D721Med (cell line): ENCODE results near the gene EPB41L4A.

Source experiments
- DNase-seq: peaks from one replicate; pipeline ENCODE4 v3.0.0; 2011; ENCODE audit warnings: low spot score; ENCODE audit not compliant: insufficient read length
- FAIRE-seq: peaks from 2 replicates; lab custom pipeline; 2011; peaks lifted over from hg19 to GRCh38; lab: Jason Lieb, UNC
- CTCF ChIP-seq: IDR thresholded peaks from 2 replicates; pipeline ENCODE4 v1.5.1; 2012; ENCODE audit warnings: mild to moderate bottlenecking, control low read depth; ENCODE audit not compliant: insufficient read depth; ENCODE audit errors: missing control alignments

EPB41L4A gene

GRCh38 chr5:112245656-112246055, 173.4 kb downstream of the EPB41L4A start:
- TF ChIP-seq CTCF: no peak
- FAIRE-seq (no peak), DNase-seq (no peak)

GRCh38 chr5:112239996-112240395, 179.1 kb downstream of the EPB41L4A start:
- no peak for FAIRE-seq
- TF ChIP-seq CTCF: no peak
- DNase-seq: no peak

GRCh38 chr5:112238473-112238872, 180.6 kb downstream of the EPB41L4A start:
- TF ChIP-seq CTCF: peak; percentile 34
- DNase-seq: no peak
- no peak for FAIRE-seq

- TF ChIP-seq CTCF: no peak
- FAIRE-seq: no peak
Measured at GRCh38 chr5:112237456-112237855, 181.6 kb downstream of the EPB41L4A start.

GRCh38 chr5:112234000-112234399, 185.1 kb downstream of the EPB41L4A start:
- FAIRE-seq (no peak), DNase-seq (no peak)
- no peak for TF ChIP-seq CTCF

More at GRCh38 chr5:112237456-112237855, 181.6 kb downstream of the EPB41L4A start:
- DNase-seq: no peak

GRCh38 chr5:112232667-112233066, 186.4 kb downstream of the EPB41L4A start:
- no peak for TF ChIP-seq CTCF
- no peak for FAIRE-seq
- DNase-seq: no peak

- TF ChIP-seq CTCF: no peak
- DNase-seq (no peak), FAIRE-seq (no peak)
Measured at GRCh38 chr5:112230606-112231005, 188.5 kb downstream of the EPB41L4A start.
